Measurements from ENCODE around the gene SYT13.

The SYT13 gene

GRCh38 chr11:45227836-45228235 lies 58.3 kb downstream of the SYT13 start:
- TF ChIP-seq CTCF (IDR thresholded peaks at IDR 0.05; ENCODE audit: low read depth, low read length) = no peak
- DNase-seq (ENCODE audit: extremely low read depth, low read depth) = no peak

- no peak for TF ChIP-seq CTCF (IDR thresholded peaks at IDR 0.05; ENCODE audit: low read depth, low read length)
- DNase-seq (ENCODE audit: extremely low read depth, low read depth) = no peak
Measured at GRCh38 chr11:45226901-45227300, 59.2 kb downstream of the SYT13 start.

- no peak for TF ChIP-seq CTCF (IDR thresholded peaks at IDR 0.05; ENCODE audit: low read depth, low read length)
- no peak for DNase-seq (ENCODE audit: extremely low read depth, low read depth)
Measured at GRCh38 chr11:45225961-45226871, 59.9 kb downstream of the SYT13 start.

- DNase-seq (ENCODE audit: extremely low read depth, low read depth) = no peak
- TF ChIP-seq CTCF (IDR thresholded peaks at IDR 0.05; ENCODE audit: low read depth, low read length) = no peak
Measured at GRCh38 chr11:45225277-45225676, 60.9 kb downstream of the SYT13 start.

GRCh38 chr11:45224766-45225165 lies 61.4 kb downstream of the SYT13 start:
- DNase-seq (ENCODE audit: extremely low read depth, low read depth) = no peak
- TF ChIP-seq CTCF (IDR thresholded peaks at IDR 0.05; ENCODE audit: low read depth, low read length) = no peak

GRCh38 chr11:45223496-45223895 lies 62.6 kb downstream of the SYT13 start:
- no peak for TF ChIP-seq CTCF (IDR thresholded peaks at IDR 0.05; ENCODE audit: low read depth, low read length)
- DNase-seq (ENCODE audit: extremely low read depth, low read depth) = no peak

GRCh38 chr11:45219411-45219810 lies 66.7 kb downstream of the SYT13 start:
- no peak for TF ChIP-seq CTCF (IDR thresholded peaks at IDR 0.05; ENCODE audit: low read depth, low read length)
- no peak for DNase-seq (ENCODE audit: extremely low read depth, low read depth)
